ENCODE measurements around the gene DHX15. TPM values are rescaled to one million over a fixed set of nuclear protein-coding genes. Genes with fewer than 3 reads are reported as not detected.

Gene DHX15
- polyA plus RNA-seq, 1 experiment, result 53.2 TPM

- ChIA-PET POLR2A (no interaction called here), CTCF (interaction anchor here (0.9 to 1.3 kb wide), 2 partner anchors 18 to 22 kb away, joined by 3 to 5 read pairs; no protein-coding TSS in a partner anchor)
- peaks cover 2% of the 10 kb centered on the region; the same call in 1 of the 2 replicates for H3K36me3 ChIP-seq (ENCODE audit: control insufficient read depth, insufficient read depth, low read length)
- TF ChIP-seq CTCF (IDR thresholded peaks at IDR 0.05; ENCODE audit: insufficient read depth, low read depth, low read length), result no peak
- no peaks in the 10 kb centered on the region for H3K27me3 ChIP-seq (ENCODE audit: control insufficient read depth, insufficient read depth, low read length)
- no peak overlapping the region for H3K4me3 ChIP-seq (ENCODE audit: low read depth, low read length)
- no peak for DNase-seq (ENCODE audit: low read depth)
These were observed 15.9 kb downstream of the DHX15 start for GRCh38 chr4:24568425-24568824.

GRCh38 chr4:24565054-24565453 lies 19.3 kb downstream of the DHX15 start:
- TF ChIP-seq CTCF (IDR thresholded peaks at IDR 0.05; ENCODE audit: insufficient read depth, low read depth, low read length), result no peak
- CTCF ChIA-PET, result no interaction called here
- no peak for DNase-seq (ENCODE audit: low read depth)
- Histone ChIP-seq H3K27me3 (ENCODE audit: control insufficient read depth, insufficient read depth, low read length) (no peaks in the 10 kb centered on the region), H3K36me3 (ENCODE audit: control insufficient read depth, insufficient read depth, low read length) (no peaks in the 10 kb centered on the region), H3K4me3 (ENCODE audit: low read depth, low read length) (no peak overlapping the region)
- POLR2A ChIA-PET, result no interaction called here

GRCh38 chr4:24564488-24564887 lies 19.9 kb downstream of the DHX15 start:
- H3K27me3 ChIP-seq (ENCODE audit: control insufficient read depth, insufficient read depth, low read length), result no peaks in the 10 kb centered on the region
- no peak for DNase-seq (ENCODE audit: low read depth)
- H3K4me3 ChIP-seq (ENCODE audit: low read depth, low read length), result no peak overlapping the region
- no peak for TF ChIP-seq CTCF (IDR thresholded peaks at IDR 0.05; ENCODE audit: insufficient read depth, low read depth, low read length)
- CTCF ChIA-PET, result no interaction called here
- POLR2A ChIA-PET, result no interaction called here
- no peaks in the 10 kb centered on the region for H3K36me3 ChIP-seq (ENCODE audit: control insufficient read depth, insufficient read depth, low read length)

- CTCF ChIA-PET, result interaction anchor here (0.7 to 1.0 kb wide), 2 partner anchors 11 to 795 kb away, joined by 3 read pairs; no protein-coding TSS in a partner anchor
- Histone ChIP-seq H3K4me3 (ENCODE audit: low read depth, low read length) (no peak overlapping the region), H3K36me3 (ENCODE audit: control insufficient read depth, insufficient read depth, low read length) (no peaks in the 10 kb centered on the region), H3K27me3 (ENCODE audit: control insufficient read depth, insufficient read depth, low read length) (no peaks in the 10 kb centered on the region)
- no peak for TF ChIP-seq CTCF (IDR thresholded peaks at IDR 0.05; ENCODE audit: insufficient read depth, low read depth, low read length)
- no peak for DNase-seq (ENCODE audit: low read depth)
- POLR2A ChIA-PET, result no interaction called here
These were observed 22.8 kb downstream of the DHX15 start for GRCh38 chr4:24561438-24562139.

- TF ChIP-seq CTCF (IDR thresholded peaks at IDR 0.05; ENCODE audit: insufficient read depth, low read depth, low read length), result no peak
- no peak for DNase-seq (ENCODE audit: low read depth)
- ChIA-PET CTCF (interaction anchor here (0.6 to 1.0 kb wide), 2 partner anchors 12 to 116 kb away, joined by 3 read pairs; no protein-coding TSS in a partner anchor), POLR2A (no interaction called here)
- no peak overlapping the region for H3K4me3 ChIP-seq (ENCODE audit: low read depth, low read length)
- no peaks in the 10 kb centered on the region for H3K36me3 ChIP-seq (ENCODE audit: control insufficient read depth, insufficient read depth, low read length)
- H3K27me3 ChIP-seq (ENCODE audit: control insufficient read depth, insufficient read depth, low read length), result no peaks in the 10 kb centered on the region
These were observed 23.4 kb downstream of the DHX15 start for GRCh38 chr4:24560868-24561368.

Data from BJ (cell line).